K562 (cell line): ENCODE data around the gene ZFAND6. TPM values are rescaled to one million over a fixed set of nuclear protein-coding genes. Genes with fewer than 3 reads are reported as not detected.

ENCODE experiments used
- ATAC-seq: fragments of 200-7000 bp; cut with Tn5 transposase; 3 replicates; pipeline ENCODE4 v1.9.1; 2020; ENCODE audit warnings: moderate library complexity
- BruUV-seq: library from RNA; stranded (reverse); fragments of 400-500 nt; replicated peaks from 2 replicates; lab custom pipeline; 2021; lab: Mats Ljungman, UMichigan
- CTCF ChIA-PET: fragments of 300-600 bp; formaldehyde crosslinking; extraction: SDS; loops from one replicate; lab custom pipeline; 2021; ENCODE audit warnings: low intra/inter-chr PET ratio; lab: Yijun Ruan, JAX
- POLR2A ChIA-PET: fragments of 300-600, 350-650 bp; sonication (Branson Sonifier 250); formaldehyde crosslinking; extraction: SDS; loops from one replicate; lab custom pipeline; 2021; ENCODE audit warnings: antibody characterized with exemption, inconsistent platforms; lab: Yijun Ruan, JAX
- DNase-seq, 4 experiments: peaks; one replicate each; pipeline versions ENCODE4 v3.0.0 to v3.0.0-alpha.2; 2011 to 2018; ENCODE audit warnings: low spot score in 3 of 4, mixed read lengths in 3 of 4; ENCODE audit errors: extremely low read depth in 1 of 4
- FAIRE-seq: peaks from 2 replicates; lab custom pipeline; 2011; peaks lifted over from hg19 to GRCh38; lab: Jason Lieb, UNC
- H2AFZ ChIP-seq: 2 replicates; pipeline ENCODE4 v1.6.0; 2011; ENCODE audit warnings: low read depth, low read length, control low read depth, inconsistent platforms
- H3K27ac ChIP-seq: fragments of 200-600 bp; 3 replicates; pipeline ENCODE4 v1.8.0; 2011; ENCODE audit warnings: low read depth, mild to moderate bottlenecking, control low read depth, inconsistent platforms, low read length, moderate library complexity, mixed read lengths; ENCODE audit errors: extremely low read depth
- H3K27me3 ChIP-seq, 2 experiments: fragments of 300-600 bp in 1 of 2; 2 replicates in 1 of 2; 3 replicates in 1 of 2; pipeline versions ENCODE4 v1.6.0 to v1.8.0; 2011; ENCODE audit warnings: inconsistent platforms in 2 of 2, low read length in 2 of 2, mild to moderate bottlenecking in 1 of 2, mixed read lengths in 1 of 2, moderate library complexity in 1 of 2; ENCODE audit not compliant: control insufficient read depth in 2 of 2, insufficient read depth in 2 of 2
- H3K36me3 ChIP-seq: fragments of 300-600 bp; 3 replicates; pipeline ENCODE4 v1.8.0; 2011; ENCODE audit warnings: mild to moderate bottlenecking, low read length, inconsistent platforms; ENCODE audit not compliant: control insufficient read depth, insufficient read depth
- H3K4me1 ChIP-seq, 2 experiments: fragments of 200-600 bp in 1 of 2; replicated peaks in 1 of 2; 2 replicates in 1 of 2; 3 replicates in 1 of 2; pipeline versions ENCODE4 v1.5.1 to v1.8.0; 2011; ENCODE audit warnings: inconsistent platforms in 2 of 2, low read length in 2 of 2, mild to moderate bottlenecking in 1 of 2, mixed read lengths in 1 of 2, moderate library complexity in 1 of 2; ENCODE audit not compliant: control insufficient read depth in 2 of 2, insufficient read depth in 2 of 2
- H3K4me2 ChIP-seq: 2 replicates; pipeline ENCODE4 v1.6.1; 2011; ENCODE audit warnings: low read length, control low read depth, inconsistent platforms, mixed read lengths; ENCODE audit not compliant: insufficient read depth
- H3K4me3 ChIP-seq: fragments of 200-600 bp; sonication (generic), shearing (Covaris generic); 2 replicates; pipeline ENCODE4 v1.5.1; 2016; ENCODE audit warnings: control low read depth, inconsistent platforms
- H3K79me2 ChIP-seq: fragments of 200-600 bp; 3 replicates; pipeline ENCODE4 v1.8.0; 2011; ENCODE audit warnings: low read length, inconsistent platforms; ENCODE audit not compliant: control insufficient read depth, insufficient read depth
- H3K9ac ChIP-seq, 2 experiments: 2 replicates each; pipeline versions ENCODE4 v1.6.0 to v1.6.1; 2011; ENCODE audit warnings: low read depth in 2 of 2, low read length in 2 of 2, control low read depth in 1 of 2, inconsistent platforms in 1 of 2, mild to moderate bottlenecking in 1 of 2, mixed read lengths in 1 of 2; ENCODE audit not compliant: insufficient read depth in 1 of 2
- H3K9me1 ChIP-seq: one replicate; pipeline ENCODE4 v1.6.0; 2011; ENCODE audit warnings: inconsistent platforms, mild to moderate bottlenecking, low read length, moderate library complexity; ENCODE audit not compliant: control insufficient read depth, insufficient read depth
- H3K9me3 ChIP-seq: replicated peaks from 2 replicates; pipeline ENCODE4 v1.5.1; 2011; ENCODE audit warnings: low read depth, low read length, inconsistent platforms; ENCODE audit not compliant: control insufficient read depth, insufficient read depth
- H4K20me1 ChIP-seq: replicated peaks from 2 replicates; pipeline ENCODE4 v1.6.1; 2011; ENCODE audit warnings: low read length, inconsistent platforms, mixed read lengths; ENCODE audit not compliant: control insufficient read depth, insufficient read depth
- ADNP ChIP-seq: fragments of 200-800 bp; sonication (Bioruptor generic); IDR thresholded peaks from 2 replicates; pipeline ENCODE4 v1.6.1; 2016; ENCODE audit warnings: missing genetic modification characterization, missing compliant biosample characterization
- BHLHE40 ChIP-seq: IDR thresholded peaks from 2 replicates; pipeline ENCODE4 v1.6.1; 2011; ENCODE audit warnings: low read length, improper control_type of control experiment
- E4F1 ChIP-seq: fragments of 250-450 bp; sonication (Bioruptor Pico); IDR thresholded peaks from 2 replicates; pipeline ENCODE4 v1.5.0; 2021; ENCODE audit warnings: mild to moderate bottlenecking, borderline replicate concordance
- HMG20A ChIP-seq: fragments of 450-650 bp; formaldehyde crosslinking; conservative IDR thresholded peaks from 2 replicates; pipeline ENCODE4 v1.4.0; 2020; ENCODE audit warnings: mild to moderate bottlenecking, mixed read lengths
- NCOA6 ChIP-seq: fragments of 450-650 bp; IDR thresholded peaks from 2 replicates; pipeline ENCODE4 v1.6.1; 2017; ENCODE audit warnings: mild to moderate bottlenecking
- NELFE ChIP-seq: IDR thresholded peaks from 2 replicates; pipeline ENCODE4 v1.6.1; 2011; ENCODE audit warnings: mild to moderate bottlenecking; ENCODE audit not compliant: insufficient read depth, insufficient read length
- PTTG1 ChIP-seq: fragments of 450-650 bp; IDR thresholded peaks from 2 replicates; pipeline ENCODE4 v1.6.1; 2016; ENCODE audit warnings: low read depth, mild to moderate bottlenecking, missing genetic modification characterization, missing compliant biosample characterization
- ZBTB33 ChIP-seq: sonication (generic); formaldehyde crosslinking; IDR thresholded peaks from 2 replicates; pipeline ENCODE4 v1.8.1; 2023; ENCODE audit warnings: mild to moderate bottlenecking, missing genetic modification reagents
- ZNF655 ChIP-seq: fragments of 250-450 bp; sonication (Bioruptor Pico); IDR thresholded peaks from 2 replicates; pipeline ENCODE4 v1.5.0; 2021
- ZNF695 ChIP-seq: fragments of 450-650 bp; formaldehyde crosslinking; IDR thresholded peaks from 2 replicates; pipeline ENCODE4 v1.4.0; 2020; ENCODE audit warnings: mild to moderate bottlenecking, moderate library complexity
- WGBS: fragments of 100-300 bp; shearing (Covaris generic); methylation state at CpG from one replicate; pipeline ENCODE4 v1.1.6; 2016; ENCODE audit warnings: low coverage, mixed read lengths; ENCODE audit not compliant: insufficient coverage; ENCODE audit errors: missing lambda C conversion rate; 5-methylcytosine and 5-hydroxymethylcytosine counted together
- in situ Hi-C: fragments of 300-500 bp; cut with MboI; formaldehyde crosslinking; loops from 4 replicates; pipeline ENCODE4 v1.15.0; 2018; ENCODE audit warnings: inconsistent platforms, mixed read lengths
- intact Hi-C: fragments of 100-400 bp; cut with micrococcal nuclease; formaldehyde crosslinking; loops from 2 replicates; pipeline ENCODE4 v1.14.2; 2022
- polyA plus RNA-seq, 8 experiments: library from polyadenylated mRNA; depleted of rRNA in 4 of 8; stranded (reverse) in 5 of 8; unstranded in 3 of 8; fragments of >200 nt; fragmentation: Nextera tagmentation in 2 of 8; fragmentation: Illumina TruSeq in 1 of 8; extraction: Ambion mirVana in 2 of 8; extraction: Trizol in 1 of 8; gene quantifications; 2 replicates each; pipeline versions ENCODE4 v1.2.1 to v1.2.3, GENCODE V29; 2011 to 2014; ENCODE audit warnings: inconsistent platforms in 1 of 8, missing spikeins in 1 of 8
- total RNA-seq, 7 experiments: library from RNA; depleted of rRNA in 6 of 7; stranded (reverse); fragments of >200 nt in 6 of 7; fragmentation: Illumina TruSeq in 2 of 7; extraction: Trizol in 2 of 7; gene quantifications; 2 replicates each; pipeline versions ENCODE4 v1.2.1 to v1.2.3, GENCODE V29; 2011 to 2021; ENCODE audit warnings: low replicate concordance in 1 of 7

Gene ZFAND6
- total and polyA plus RNA-seq, 9 of the 15 experiments (the other 6 are each of a cell fraction or from before 2014, with no cell fraction given), result 53.9 to 206 (median 88.9) TPM

GRCh38 chr15:80110920-80111319 is 51.4 kb downstream of the ZFAND6 start (continued):
- TF ChIP-seq ZBTB33, result no peak
- no peak for TF ChIP-seq NCOA6
- no peak for TF ChIP-seq BHLHE40
- TF ChIP-seq HMG20A (CRISPR knock-in tag), result no peak

GRCh38 chr15:80114114-80114513 is 54.6 kb downstream of the ZFAND6 start:
- Histone ChIP-seq H3K79me2 (peaks cover 65% of the 10 kb centered on the region), H3K36me3 (no peaks in the 10 kb centered on the region), H2AFZ (no peak overlapping the region), H3K27ac (no peak overlapping the region), H3K9ac (no peak overlapping the region), H3K4me1 (no peaks in the 10 kb centered on the region; a peak in 1 of 5 replicates), H3K4me2 (no peak overlapping the region), H3K9me3 (no peaks in the 10 kb centered on the region), H4K20me1 (peaks cover 5% of the 10 kb centered on the region; the same call in 1 of the 2 replicates), H3K27me3 (no peaks in the 10 kb centered on the region), H3K9me1 (no peaks in the 10 kb centered on the region), H3K4me3 (no peak overlapping the region)
- BruUV-seq, result no TSS peak
- intact Hi-C loops, result no loop called here
- no peak for DNase-seq
- TF ChIP-seq ZNF655 (CRISPR knock-in tag) (no peak), ADNP (tag) (no peak), NELFE (no peak), E4F1 (CRISPR knock-in tag) (no peak), ZNF695 (CRISPR knock-in tag) (no peak), PTTG1 (tag) (no peak)
- WGBS, result 77% methylated on average over 4 of the region's 4 CpGs
- CTCF ChIA-PET, result no interaction called here
- POLR2A ChIA-PET, result interaction anchor here (1.1 to 1.2 kb wide), 2 partner anchors 37 to 54 kb away, joined by 3 read pairs; no protein-coding TSS in a partner anchor
- in situ Hi-C loops, result no loop called here
- FAIRE-seq, result no peak
- ATAC-seq, result no peak
